GM12878 (cell line): ENCODE measurements around the gene NPAS2.

Source experiments
- CTCF ChIP-seq, 3 experiments: IDR thresholded peaks in 2 of 3; conservative IDR thresholded peaks in 1 of 3; 2 replicates each; pipeline ENCODE4 v1.5.1; 2011; ENCODE audit warnings: low read depth in 3 of 3, low read length in 3 of 3, mild to moderate bottlenecking in 3 of 3, control low read depth in 2 of 3, moderate library complexity in 2 of 3, inconsistent platforms in 1 of 3, mixed read lengths in 1 of 3; ENCODE audit not compliant: control insufficient read depth in 2 of 3, insufficient read depth in 1 of 3; ENCODE audit errors: extremely low read depth in 1 of 3
- EP300 ChIP-seq, 2 experiments: fragments of 150-350 bp in 1 of 2; IDR thresholded peaks; 2 replicates each; pipeline ENCODE4 v1.6.1; 2011 to 2012; ENCODE audit warnings: low read depth in 2 of 2, low read length in 2 of 2, borderline replicate concordance in 1 of 2, improper control_type of control experiment in 1 of 2, inconsistent platforms in 1 of 2; ENCODE audit not compliant: control insufficient read depth in 1 of 2
- EZH2 ChIP-seq: IDR thresholded peaks from 2 replicates; pipeline ENCODE4 v1.6.1; 2012; ENCODE audit warnings: low read depth, mild to moderate bottlenecking, control low read depth, inconsistent platforms, low read length, borderline replicate concordance; ENCODE audit not compliant: control insufficient read depth
- JUNB ChIP-seq: IDR thresholded peaks from 2 replicates; pipeline ENCODE4 v1.6.1; 2016; ENCODE audit warnings: antibody characterized with exemption, mild to moderate bottlenecking
- MYC ChIP-seq: IDR thresholded peaks from 2 replicates; pipeline ENCODE4 v1.6.1; 2011; ENCODE audit warnings: mild to moderate bottlenecking, low read length, moderate library complexity, inconsistent platforms; ENCODE audit not compliant: insufficient read depth, insufficient replicate concordance, insufficient read length, severe bottlenecking
- NFYB ChIP-seq: IDR thresholded peaks from 2 replicates; pipeline ENCODE4 v1.6.1; 2011; ENCODE audit warnings: low read depth, mild to moderate bottlenecking, low read length, improper control_type of control experiment, moderate library complexity; ENCODE audit not compliant: insufficient read depth
- NR2C2 ChIP-seq: IDR thresholded peaks from 2 replicates; pipeline ENCODE4 v1.6.1; 2011; ENCODE audit warnings: borderline replicate concordance, low read depth; ENCODE audit not compliant: control insufficient read depth, insufficient read length
- SRF ChIP-seq, 2 experiments: IDR thresholded peaks; 2 replicates each; pipeline ENCODE4 v1.6.1; 2011; ENCODE audit warnings: low read depth in 2 of 2, low read length in 2 of 2, mild to moderate bottlenecking in 1 of 2, moderate library complexity in 1 of 2
- ZNF384 ChIP-seq: IDR thresholded peaks from 2 replicates; pipeline ENCODE4 v1.6.1; 2012; ENCODE audit warnings: low read depth, mild to moderate bottlenecking, low read length, improper control_type of control experiment, borderline replicate concordance
- TF ChIP-seq, protein P1 (sequence below): IDR thresholded peaks from 2 replicates; pipeline ENCODE4 v1.6.1; 2011; ENCODE audit warnings: low read depth, low read length, improper control_type of control experiment, borderline replicate concordance
- TF ChIP-seq, protein P2 (sequence below): IDR thresholded peaks from 2 replicates; pipeline ENCODE4 v1.6.1; 2012; ENCODE audit warnings: low read depth, low read length, improper control_type of control experiment

DNA sequence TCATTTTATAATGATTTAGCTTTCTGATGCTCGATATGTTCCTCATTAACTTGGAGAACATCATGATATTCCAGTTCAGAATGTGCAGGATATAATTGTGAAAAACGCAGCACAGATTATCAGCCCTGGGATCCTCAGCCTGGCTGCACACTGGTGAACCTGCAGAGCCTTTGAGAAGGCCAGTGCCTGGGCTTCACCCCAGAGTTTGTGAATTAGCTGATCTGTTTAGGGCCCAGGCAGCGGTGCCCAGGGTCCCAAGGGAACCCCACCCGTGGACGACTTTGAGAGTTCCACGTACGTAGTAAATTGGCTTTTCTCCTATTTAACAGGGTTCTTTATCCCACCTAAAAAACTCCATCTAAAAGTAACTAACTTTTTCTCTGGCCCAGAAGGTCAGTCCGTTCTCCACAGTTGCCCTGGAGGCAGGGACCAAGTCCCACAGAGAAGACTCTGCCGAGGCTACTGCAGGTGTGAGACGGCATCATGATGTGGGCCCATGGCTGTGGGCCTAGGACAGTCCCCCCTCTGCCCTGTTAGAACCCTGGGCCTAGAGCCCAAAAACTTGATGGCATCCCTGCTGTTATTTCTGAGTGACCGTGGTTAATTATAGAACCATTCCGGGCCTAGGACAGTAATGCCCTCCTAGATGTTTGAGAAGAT, 142.6 kb downstream of the NPAS2 start:
- TF ChIP-seq SRF (IDR thresholded peaks at IDR 0.05; ENCODE audit: low read depth in 2 of 2, low read length in 2 of 2) (no peak), EP300 (IDR thresholded peaks at IDR 0.05; ENCODE audit: borderline replicate concordance in 1 of 2, control insufficient read depth in 1 of 2, low read depth in 2 of 2, low read length in 2 of 2) (no peak), CTCF (IDR thresholded peaks at IDR 0.05 in 2 of 3, conservative IDR thresholded peaks at IDR 0.05 in 1 of 3; ENCODE audit: control insufficient read depth in 2 of 3, extremely low read depth in 1 of 3, insufficient read depth in 1 of 3, low read depth in 3 of 3, low read length in 3 of 3) (no peak), NFYB (no peak), NR2C2 (no peak), JUNB (no peak), MYC (no peak), ZNF384 (no peak), EZH2 (no peak)
- TF ChIP-seq, protein P1, sequence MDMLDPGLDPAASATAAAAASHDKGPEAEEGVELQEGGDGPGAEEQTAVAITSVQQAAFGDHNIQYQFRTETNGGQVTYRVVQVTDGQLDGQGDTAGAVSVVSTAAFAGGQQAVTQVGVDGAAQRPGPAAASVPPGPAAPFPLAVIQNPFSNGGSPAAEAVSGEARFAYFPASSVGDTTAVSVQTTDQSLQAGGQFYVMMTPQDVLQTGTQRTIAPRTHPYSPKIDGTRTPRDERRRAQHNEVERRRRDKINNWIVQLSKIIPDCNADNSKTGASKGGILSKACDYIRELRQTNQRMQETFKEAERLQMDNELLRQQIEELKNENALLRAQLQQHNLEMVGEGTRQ, result no peak
- TF ChIP-seq, protein P2, sequence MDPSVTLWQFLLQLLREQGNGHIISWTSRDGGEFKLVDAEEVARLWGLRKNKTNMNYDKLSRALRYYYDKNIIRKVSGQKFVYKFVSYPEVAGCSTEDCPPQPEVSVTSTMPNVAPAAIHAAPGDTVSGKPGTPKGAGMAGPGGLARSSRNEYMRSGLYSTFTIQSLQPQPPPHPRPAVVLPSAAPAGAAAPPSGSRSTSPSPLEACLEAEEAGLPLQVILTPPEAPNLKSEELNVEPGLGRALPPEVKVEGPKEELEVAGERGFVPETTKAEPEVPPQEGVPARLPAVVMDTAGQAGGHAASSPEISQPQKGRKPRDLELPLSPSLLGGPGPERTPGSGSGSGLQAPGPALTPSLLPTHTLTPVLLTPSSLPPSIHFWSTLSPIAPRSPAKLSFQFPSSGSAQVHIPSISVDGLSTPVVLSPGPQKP, result no peak
